Fibroblast of upper back skin (primary cell): ENCODE data around the gene B4GALT5.

Experiments
- DNase-seq: peaks from one replicate; pipeline ENCODE4 v3.0.0-alpha.2; 2013

Gene B4GALT5

DNA sequence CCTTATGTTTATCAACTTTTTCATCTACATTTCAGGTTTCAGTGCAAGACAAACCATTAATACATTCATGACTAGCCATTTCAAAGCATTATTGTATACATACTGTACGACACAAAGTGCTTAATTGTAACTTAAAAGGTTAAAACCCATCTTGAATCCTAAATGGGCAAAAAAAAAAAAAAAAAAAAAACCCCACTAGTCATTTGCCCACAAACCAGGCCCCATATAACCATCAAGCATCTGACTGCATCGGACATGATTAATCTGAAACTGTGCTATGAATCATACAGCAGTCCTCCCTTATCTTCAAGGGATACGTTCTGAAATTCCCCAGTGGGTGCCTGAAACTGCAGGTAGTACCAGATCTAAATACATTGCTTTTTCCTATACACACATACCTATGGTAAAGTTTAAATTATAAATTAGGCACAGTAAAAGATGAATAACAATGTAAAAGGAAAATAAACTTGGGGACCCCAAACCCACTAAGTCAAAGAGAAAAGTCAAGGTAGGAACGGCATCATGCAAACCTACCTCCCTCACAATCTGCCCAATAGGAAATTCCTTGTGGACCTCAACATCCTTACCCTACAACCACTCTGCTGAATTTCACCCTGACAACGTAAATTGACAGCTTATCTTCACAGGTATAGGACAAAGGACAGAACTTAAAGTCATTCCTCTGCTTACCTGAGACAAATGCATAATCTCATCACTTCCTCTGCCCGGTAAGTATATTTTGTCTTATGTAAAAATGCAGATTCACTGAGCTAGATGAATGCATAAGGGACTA lies 14.3 kb downstream of the B4GALT5 start:
- DNase-seq: peak; percentile 68

DNA sequence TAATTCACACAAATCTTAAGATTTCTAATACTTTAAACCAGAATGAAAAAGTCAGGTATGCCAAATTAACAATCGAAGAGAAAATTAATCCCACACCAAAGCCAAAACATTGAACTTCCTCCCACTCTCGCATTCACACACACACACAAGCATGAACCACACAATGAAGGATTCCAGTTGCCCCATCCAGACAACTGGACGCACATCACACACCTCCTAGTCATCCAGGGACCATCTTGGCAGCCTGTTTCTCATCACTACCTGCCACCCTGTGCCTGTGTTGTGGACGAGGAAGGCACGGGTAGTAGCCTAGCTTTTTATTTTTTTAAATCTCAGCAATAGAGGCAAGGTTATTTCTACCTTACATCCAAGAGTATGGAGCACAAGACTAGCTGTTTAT lies 15.2 kb downstream of the B4GALT5 start:
- no peak for DNase-seq

DNA sequence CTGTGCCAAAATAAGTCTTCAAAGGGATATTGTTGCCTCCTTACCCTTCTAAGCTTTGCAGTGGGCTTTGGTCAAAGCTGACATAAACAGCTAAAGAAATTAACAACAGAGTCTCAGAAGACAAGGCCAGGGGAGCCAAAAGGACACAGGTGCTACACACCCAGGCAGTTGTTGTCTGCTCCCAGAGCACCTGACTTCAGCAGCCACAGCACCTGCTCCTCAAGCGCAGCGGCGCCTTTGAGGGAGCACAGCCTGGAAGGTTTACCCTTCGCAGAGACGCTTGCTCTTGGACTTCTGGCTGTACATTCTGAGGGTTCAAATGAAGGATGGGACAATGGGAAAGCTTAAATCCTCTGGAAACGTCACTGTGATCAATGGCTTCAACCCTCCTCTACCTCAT lies 16.6 kb downstream of the B4GALT5 start:
- no peak for DNase-seq

DNA sequence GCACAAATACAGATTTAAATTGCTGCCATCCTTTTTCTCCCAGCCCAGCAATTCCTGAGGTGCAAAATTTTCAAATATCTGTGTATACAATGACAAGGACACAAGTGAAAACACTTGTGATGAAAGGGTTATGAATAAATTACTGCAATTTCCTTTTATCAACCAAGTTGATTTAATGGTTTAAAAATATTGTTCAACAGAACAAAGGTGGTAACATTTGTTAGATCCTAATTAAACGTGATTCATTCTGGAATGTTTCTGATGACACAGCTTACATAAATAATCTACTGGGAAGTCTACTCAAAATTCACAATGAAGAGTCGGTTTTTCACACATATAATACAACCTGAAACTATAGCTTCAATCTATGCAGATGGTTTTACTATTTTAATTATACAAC lies 17.1 kb downstream of the B4GALT5 start:
- no peak for DNase-seq

DNA sequence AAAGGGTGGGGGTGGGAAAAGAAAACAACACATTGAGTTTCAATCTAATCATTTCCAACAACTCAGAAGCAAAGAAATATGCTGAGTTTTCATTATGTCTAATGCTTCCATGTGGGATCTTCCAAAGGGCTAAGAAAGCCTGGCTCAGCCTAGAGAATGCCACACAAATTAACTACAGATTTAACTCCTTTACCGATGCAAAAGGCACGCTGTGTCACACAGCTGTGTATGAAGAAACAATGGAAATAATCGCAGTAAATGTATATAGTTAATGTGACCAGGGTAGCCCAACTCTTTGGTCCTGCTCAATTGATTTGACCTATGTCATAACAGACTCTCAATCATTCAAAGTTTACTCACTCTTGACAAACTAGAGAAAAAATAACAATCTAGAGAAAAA lies 17.8 kb downstream of the B4GALT5 start:
- peak; percentile 47 for DNase-seq

DNA sequence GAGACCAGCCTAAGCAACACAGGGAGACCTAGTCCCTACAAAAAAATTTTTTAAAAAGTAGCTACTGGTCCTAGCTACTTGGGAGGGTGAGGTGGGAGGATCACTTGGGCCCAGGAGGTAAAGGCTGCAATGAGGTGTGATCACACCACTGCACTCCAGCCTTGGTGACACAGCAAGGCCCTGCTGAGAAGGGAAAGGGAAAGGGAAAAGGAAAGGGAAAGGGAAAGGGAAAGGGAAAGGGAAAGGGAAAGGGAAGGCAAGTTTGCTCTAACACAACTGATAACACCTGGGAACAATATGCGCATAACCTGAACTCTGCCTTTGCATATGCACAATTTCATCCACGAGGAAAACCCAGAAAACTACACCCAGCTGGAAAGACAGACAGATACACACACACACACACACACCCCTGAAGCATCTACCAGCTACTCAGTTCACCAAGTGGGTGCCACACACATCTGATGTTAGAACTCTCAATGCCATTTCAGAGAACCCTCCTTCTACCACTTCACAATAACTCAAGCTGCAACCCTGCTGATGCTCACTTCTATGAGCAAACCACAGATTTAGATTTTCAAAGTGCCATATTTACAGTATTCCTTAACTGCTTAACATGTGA lies 19.1 kb downstream of the B4GALT5 start:
- no peak for DNase-seq

DNA sequence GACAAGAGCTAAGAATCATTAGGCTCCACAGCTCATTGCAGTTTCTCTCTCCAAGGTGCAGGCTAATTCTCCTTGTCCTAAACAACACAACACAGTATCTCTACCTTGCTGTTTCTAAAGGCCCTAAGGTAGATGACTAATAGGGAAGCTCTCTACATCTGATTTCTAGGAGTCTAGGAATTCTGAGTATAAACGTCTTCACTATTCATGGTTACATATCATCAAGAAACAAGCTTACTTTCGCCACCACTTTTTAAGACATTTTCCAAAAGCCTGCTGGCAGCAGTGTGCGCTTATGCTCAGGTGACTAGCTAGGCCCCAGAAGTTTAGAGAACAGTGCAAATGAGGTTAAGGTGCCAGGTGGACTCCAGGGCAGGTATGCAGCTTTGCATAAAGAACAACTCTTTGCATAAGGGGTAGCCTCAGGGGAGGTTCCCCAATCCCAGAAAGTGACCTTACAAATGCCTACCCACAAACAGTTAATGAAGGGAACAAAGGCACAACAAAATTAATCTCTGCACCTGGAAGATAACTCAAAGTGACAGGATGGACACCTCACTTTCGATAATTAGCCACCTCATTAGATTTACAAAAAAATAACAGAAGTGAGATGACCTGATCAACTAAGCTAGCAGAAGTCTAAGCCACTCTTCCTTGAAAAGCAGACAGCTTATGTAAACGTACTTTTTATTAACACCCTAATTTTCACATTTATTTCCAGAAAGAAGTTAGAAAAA lies 20.1 kb downstream of the B4GALT5 start:
- no peak for DNase-seq

DNA sequence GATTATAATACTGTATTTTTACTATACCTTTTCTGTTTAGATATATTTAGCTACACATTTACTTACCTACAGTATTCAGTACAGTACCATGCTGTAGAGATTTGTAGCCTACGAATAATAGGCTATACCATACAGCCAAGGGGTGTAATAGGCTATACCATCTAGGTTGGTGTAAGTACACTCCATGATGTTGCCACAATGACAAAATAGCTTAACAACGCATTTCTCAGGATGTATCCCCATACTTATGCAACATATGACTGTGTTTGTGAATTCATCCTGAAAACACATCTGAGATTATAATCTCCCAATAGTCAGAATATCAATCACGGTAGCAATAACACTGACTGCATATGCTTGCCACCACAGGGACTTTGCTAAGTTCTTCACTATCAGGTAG lies 20.7 kb downstream of the B4GALT5 start:
- DNase-seq: no peak

DNA sequence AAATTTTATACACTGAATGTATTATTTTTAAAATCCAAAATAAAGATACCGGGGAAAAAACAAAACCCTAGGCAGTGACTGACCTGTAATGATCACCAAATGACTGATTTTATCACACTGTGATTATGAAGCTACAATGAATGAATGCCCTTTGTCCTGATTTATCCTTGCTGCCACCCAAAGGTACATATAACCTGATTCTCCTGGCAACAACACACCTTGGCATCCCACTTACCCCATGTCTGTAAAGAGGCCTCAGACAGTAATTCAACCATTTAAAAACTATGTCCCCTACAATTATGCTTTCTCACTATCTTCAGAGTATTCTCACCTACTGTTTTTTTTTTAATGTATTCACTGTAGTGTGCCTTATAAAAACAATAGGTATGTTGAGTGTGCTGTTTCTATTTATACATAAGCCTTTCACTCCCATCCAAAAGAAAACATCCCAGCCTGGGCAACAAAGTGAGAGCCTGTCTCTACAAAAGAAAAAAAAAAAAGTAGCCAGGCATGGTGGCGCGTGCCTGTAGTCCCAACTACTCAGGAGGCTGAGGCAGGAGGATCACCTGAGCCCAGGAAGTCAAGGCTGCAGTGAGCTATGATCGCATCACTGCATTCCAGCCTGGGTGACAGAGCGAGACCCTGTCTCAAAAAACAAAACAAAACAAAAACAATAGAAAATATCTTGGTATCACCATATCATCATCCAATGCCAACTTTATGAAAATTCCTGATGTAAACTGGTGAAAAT lies 21.7 kb downstream of the B4GALT5 start:
- DNase-seq: no peak

DNA sequence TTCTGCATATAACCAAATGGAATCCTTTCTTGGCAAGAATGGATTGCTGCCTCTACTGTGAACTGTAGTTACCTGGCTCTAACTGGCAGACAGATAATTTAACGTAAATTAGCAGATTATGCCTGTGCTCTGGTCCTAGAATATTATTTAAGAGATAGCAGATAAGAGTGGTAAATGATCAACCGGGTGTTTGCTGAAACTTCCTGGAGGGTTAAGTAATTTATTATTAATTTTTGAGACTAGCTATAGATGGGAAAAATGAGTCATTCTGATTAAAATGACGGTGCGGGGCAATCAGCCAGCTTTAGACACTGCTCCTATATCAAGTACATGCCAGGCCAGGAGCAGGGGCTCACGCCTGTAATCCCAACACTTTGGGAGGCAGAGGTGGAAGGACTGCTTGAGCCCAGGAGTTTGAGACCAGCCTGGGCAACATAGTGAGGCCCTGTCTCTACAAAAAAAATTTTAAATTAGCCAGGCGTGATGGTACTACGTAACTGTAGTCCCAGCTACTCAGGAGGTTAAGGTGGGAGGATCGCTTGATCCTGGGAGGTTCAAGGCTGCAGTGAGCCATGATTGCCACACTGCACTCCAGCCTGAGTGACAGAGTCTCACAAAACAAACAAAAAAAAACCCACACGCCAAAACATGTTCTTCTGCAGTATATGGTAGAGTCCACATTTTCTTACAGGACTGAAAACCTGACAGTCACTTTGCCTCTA lies 22.6 kb downstream of the B4GALT5 start:
- peak; percentile 60 for DNase-seq

DNA sequence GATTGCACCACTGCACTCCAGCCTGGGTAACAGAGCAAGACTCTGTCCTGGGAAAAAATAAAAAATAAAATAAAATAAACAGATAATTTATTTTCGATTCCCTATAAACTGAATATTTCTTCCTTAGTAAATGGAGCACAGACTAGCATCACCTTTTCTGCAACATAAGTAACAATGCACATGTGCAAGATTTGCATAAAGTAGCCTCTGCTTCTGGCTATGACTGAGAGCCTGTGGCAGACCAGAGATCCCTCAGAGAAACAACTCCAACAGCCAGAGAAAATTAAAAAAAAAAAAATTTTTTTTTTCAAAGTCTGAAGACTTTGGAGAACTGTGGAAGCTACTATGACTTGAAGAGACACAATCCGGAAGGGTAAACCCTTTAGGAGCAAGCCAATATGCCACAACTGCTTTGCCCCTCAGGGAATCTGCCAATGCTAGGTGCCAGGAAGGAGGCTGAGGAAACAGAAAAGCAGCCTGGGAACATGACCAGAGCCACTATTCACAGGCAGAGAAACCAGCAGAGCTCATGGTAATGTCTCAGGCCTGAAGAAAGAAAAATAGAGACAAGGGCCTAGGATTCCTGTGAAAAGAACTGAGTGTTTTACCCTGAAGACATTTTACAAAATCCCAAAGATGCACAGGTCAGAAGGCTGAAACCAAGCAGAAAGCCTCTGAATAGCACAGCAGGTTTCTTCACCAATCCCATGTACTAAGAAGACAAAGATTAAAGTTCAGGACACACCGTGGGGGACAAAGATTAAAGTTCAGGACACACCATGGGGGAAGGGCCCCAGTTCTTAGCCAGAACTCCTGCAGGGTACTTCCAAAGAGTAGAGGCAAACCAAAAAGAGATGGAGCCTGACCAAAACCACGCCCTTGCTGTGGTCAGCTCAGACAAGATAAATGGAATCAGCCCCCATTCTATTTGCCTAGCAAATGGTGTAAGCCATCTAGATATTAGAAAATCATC lies 25.8 kb downstream of the B4GALT5 start:
- no peak for DNase-seq

DNA sequence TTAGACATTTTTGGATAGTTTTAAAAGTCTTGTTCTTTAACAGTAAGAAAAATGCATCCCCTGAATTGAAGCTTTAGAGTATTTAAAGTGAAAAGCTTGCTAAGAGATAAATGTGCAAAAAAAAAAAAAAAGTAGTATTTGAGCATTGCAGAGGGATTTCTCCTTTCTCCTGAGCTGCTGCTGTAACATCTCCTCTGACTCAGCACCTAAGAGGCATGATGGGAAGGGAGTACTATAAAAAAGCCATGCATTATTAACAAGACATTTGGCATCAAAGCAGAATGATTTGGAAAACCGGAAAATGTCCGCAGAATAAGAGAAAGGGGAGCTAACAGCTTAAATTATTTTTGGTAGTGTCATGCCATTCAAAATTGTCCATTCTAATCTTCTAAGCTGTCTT lies 27.9 kb downstream of the B4GALT5 start:
- DNase-seq: peak; percentile 72

DNA sequence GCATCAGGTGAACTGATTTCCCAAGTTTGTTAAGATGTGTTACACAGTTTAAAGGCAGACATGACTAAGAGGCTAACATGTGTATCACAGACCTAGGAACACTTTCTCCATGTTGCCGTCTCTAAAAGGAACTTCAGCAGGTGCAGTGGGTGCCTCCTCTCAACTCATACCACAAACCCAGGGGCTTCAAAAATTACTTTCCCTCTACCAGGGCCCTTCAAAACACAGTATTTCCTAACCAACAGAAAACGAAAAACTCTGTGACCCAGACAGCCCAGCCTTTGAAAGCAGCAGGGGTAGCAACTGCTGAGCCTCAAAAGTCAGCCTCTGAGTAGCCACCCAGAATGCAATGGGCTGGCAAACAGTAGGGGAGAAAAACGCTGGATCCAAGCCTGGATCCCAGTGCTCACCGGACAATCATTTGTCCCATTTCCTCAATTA lies 28.5 kb downstream of the B4GALT5 start:
- DNase-seq: no peak

DNA sequence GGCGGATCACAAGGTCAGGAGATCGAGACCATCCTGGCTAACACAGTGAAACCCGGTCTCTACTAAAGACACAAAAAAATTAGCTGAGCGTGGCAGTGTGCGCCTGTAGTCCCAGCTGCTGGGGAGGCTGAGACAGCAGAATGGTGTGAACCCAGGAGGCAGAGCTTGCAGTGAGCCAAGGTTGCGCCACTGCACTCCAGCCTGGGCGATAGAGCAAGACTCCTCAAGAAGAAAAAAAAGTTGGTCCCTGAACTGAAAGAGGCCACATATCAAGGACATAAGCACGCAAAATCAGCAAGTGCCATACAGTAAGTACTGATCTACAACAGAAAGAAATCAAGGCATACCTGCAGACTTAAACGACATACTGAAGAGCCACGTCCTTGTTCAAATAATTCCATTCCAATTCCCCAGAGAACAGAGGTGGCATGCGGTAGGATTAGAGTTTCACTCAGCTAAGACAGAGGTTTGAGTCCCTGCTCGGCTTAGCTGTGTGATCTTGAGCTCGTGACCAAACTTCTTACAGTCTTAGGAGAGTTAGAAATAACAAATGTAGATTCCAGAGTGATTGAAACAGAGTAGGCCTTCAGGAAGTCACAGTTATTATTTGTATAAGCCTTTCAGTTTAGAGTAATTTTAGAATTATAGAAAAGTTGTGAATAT lies 29.2 kb downstream of the B4GALT5 start:
- no peak for DNase-seq

DNA sequence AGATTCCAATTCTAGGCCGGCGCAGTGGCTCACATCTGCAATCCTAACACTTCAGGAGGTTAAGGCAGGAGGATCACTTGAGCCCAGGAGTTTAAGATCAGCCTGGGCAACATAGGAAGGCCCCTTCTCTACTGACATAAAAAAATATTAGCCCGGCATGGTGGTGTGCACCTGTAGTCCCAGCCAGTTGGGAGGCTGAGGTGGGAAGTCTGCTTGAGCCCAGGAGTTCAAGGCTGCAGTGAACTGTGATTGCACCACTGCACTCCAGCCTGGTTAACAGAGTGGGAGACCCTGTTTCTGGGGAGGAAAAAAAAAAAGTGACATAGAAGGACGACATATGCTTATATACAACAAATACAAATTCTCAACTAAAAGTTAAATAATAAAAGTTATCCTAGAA lies 30.9 kb downstream of the B4GALT5 start:
- no peak for DNase-seq

DNA sequence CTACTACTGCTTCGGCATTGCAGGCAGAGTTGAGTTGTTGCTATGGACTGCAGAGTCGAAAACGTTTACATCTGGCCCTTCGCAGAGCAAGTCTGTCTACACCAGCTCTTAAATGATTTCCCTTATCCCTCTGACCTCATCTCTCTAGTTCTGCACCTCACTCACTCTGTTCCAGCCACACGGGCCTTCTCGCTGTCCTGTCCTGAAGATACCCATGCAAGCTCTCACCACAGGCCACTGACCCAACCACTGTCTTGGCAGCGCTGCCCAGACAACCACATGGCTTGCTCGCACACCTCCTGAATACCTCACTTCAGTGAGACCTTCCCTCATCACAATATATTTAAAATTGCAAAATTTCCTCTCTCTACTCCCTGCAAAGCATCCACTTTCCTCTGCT lies 31.4 kb downstream of the B4GALT5 start:
- no peak for DNase-seq

DNA sequence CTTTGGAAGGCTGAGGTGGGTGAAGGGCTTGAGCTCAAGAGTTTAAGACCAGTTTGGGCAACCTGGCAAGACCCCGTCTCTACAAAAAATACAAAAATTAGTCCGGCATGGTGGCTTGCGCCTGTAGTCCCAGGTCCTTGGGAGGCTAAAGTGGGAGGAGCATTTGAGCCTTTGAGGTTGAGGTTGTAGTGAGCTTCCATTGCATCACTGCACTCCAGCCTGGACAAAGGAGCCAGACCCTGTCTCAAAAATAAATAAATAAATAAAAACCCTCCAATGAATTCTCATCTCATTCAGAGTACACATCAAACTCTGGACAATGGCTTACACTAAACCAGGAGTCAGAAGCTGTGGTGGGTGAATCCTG lies 31.8 kb downstream of the B4GALT5 start:
- no peak for DNase-seq

DNA sequence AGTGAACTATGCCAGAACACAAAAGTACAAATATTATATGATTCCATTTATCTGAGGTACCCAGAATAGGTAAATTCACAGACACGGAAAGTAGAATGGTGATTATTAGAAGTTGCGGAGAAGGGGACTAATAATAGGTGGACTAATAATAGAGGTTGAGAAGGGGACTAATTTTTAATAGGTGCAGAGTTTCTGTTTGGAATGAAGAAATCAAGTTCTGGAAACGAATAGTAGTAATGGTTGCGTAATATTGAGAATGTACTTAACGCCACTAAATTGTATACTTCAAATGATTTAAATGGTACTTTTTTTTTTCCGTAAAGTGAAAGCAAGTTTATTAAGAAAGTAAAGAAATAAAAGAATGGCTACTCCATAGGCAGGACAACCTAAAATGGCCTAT lies 33.2 kb downstream of the B4GALT5 start:
- no peak for DNase-seq

DNA sequence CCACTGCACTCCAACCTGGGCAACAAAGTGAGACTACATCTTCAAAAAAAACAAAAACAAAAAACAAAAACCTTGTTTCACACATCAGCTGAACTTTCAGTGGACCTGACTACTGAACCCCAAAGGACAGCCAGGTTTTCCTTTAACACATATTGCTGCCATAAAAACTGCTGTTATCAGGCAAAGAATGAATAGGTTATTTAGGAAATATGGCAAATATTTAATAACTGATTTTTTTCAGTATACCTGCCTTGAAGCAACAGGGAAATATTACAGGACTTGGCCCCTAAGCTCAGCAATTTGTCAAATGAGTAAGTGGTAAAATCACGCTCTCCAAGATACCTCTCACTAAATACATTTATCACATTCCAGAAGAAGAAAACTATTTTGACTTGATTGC lies 34.0 kb downstream of the B4GALT5 start:
- DNase-seq: no peak
